GM18508 (cell line): ENCODE measurements around the gene KISS1.

ENCODE experiments used
- ATAC-seq: cut with Tn5 transposase; IDR thresholded peaks from one replicate; pipeline ENCODE4 v1.9.1; 2021; ENCODE audit warnings: moderate number of reproducible peaks; ENCODE audit not compliant: insufficient read depth, unreplicated experiment

Gene KISS1

GRCh38 chr1:204219971-204220616 lies 23.8 kb upstream of the KISS1 start:
- ATAC-seq = no peak

- no peak for ATAC-seq
These were observed 22.3 kb upstream of the KISS1 start for GRCh38 chr1:204218552-204218951.

GRCh38 chr1:204217648-204218000 lies 21.3 kb upstream of the KISS1 start:
- ATAC-seq = no peak

- no peak for ATAC-seq
These were observed 20.8 kb upstream of the KISS1 start for GRCh38 chr1:204216880-204217647.

GRCh38 chr1:204216236-204216635 lies 19.9 kb upstream of the KISS1 start:
- no peak for ATAC-seq

GRCh38 chr1:204213668-204214662 lies 17.7 kb upstream of the KISS1 start, which contains the start of gene GOLT1A:
Gene GOLT1A, minus strand, starts transcription at chr1:204213988. Its CDS starts 82 bp downstream, at chr1:204213906.
- no peak for ATAC-seq

- no peak for ATAC-seq
These were observed 16.4 kb upstream of the KISS1 start for GRCh38 chr1:204212715-204213114.

- ATAC-seq = no peak
These were observed 14.8 kb upstream of the KISS1 start for GRCh38 chr1:204211046-204211445.

- no peak for ATAC-seq
These were observed 10.9 kb upstream of the KISS1 start for GRCh38 chr1:204207136-204207616.

- ATAC-seq = no peak
These were observed 9.8 kb upstream of the KISS1 start for GRCh38 chr1:204206121-204206520.

GRCh38 chr1:204205486-204205885 lies 9.2 kb upstream of the KISS1 start:
- ATAC-seq = no peak

GRCh38 chr1:204204944-204205343 lies 8.7 kb upstream of the KISS1 start:
- no peak for ATAC-seq

GRCh38 chr1:204203206-204203767 lies 7.0 kb upstream of the KISS1 start:
- no peak for ATAC-seq

GRCh38 chr1:204202481-204202880 lies 6.2 kb upstream of the KISS1 start:
- ATAC-seq = no peak

- ATAC-seq = no peak
These were observed 5.2 kb upstream of the KISS1 start for GRCh38 chr1:204201348-204202040.

GRCh38 chr1:204199579-204199978 lies 3.3 kb upstream of the KISS1 start:
- ATAC-seq = no peak

- ATAC-seq = no peak
These were observed 2.4 kb upstream of the KISS1 start for GRCh38 chr1:204198348-204199340.

GRCh38 chr1:204197068-204197467 lies 777 bp upstream of the KISS1 start:
- ATAC-seq = no peak
